ENCODE measurements around the gene GMEB1.

DNA sequence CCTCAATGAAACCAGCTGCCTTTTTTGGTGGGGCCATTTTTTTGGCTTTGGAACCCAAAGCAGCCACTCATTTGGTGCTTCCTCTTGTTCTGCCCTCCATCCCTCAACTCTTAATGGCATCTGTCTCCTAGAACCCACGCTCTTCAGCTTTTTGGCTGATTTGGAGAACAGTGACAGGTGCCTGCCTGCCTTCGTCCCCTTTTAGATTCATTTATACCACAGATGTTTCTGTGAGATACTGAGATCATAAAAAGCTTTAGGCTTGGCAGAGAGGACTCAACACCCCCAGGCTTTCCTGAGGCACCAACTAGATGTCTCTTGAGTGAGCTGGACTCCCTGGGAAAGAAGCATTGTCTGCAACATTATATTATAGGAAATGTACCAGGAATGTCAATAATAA, 47.8 kb downstream of the GMEB1 start:
- TF ChIP-seq, protein P1, sequence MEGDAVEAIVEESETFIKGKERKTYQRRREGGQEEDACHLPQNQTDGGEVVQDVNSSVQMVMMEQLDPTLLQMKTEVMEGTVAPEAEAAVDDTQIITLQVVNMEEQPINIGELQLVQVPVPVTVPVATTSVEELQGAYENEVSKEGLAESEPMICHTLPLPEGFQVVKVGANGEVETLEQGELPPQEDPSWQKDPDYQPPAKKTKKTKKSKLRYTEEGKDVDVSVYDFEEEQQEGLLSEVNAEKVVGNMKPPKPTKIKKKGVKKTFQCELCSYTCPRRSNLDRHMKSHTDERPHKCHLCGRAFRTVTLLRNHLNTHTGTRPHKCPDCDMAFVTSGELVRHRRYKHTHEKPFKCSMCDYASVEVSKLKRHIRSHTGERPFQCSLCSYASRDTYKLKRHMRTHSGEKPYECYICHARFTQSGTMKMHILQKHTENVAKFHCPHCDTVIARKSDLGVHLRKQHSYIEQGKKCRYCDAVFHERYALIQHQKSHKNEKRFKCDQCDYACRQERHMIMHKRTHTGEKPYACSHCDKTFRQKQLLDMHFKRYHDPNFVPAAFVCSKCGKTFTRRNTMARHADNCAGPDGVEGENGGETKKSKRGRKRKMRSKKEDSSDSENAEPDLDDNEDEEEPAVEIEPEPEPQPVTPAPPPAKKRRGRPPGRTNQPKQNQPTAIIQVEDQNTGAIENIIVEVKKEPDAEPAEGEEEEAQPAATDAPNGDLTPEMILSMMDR (IDR thresholded peaks at IDR 0.05) = no peak
- TF ChIP-seq EZH2 (IDR thresholded peaks at IDR 0.05; ENCODE audit: borderline replicate concordance, insufficient read depth, low read depth, low read length, poor library complexity, severe bottlenecking) = no peak

Data from B cell (primary cell).